ENCODE data around the gene C1QL1.

DNA sequence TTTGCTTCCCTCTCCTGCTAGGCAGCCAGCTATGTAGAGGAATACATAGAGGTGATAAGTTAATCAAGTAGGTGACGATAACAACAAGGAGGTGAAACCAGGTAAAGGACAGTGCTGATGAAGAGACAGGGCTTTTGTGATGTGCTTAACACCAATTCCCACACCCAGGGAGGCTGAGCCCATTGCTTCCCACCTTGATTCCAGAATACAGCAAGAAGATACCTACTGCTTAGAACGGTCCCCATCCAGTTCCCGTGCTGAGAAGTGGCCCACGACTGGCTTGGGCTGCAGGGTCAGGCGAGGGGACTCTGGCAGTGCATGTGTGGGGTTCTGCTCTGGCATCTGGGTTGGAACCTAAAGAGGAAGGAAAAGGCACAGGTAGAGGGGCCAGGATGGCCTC, 36.7 kb downstream of the C1QL1 start:
- no peak for TF ChIP-seq HDAC2 (IDR thresholded peaks at IDR 0.05)
- TF ChIP-seq CREM (IDR thresholded peaks at IDR 0.05; ENCODE audit: low read depth), result no peak
- TF ChIP-seq, protein P1, sequence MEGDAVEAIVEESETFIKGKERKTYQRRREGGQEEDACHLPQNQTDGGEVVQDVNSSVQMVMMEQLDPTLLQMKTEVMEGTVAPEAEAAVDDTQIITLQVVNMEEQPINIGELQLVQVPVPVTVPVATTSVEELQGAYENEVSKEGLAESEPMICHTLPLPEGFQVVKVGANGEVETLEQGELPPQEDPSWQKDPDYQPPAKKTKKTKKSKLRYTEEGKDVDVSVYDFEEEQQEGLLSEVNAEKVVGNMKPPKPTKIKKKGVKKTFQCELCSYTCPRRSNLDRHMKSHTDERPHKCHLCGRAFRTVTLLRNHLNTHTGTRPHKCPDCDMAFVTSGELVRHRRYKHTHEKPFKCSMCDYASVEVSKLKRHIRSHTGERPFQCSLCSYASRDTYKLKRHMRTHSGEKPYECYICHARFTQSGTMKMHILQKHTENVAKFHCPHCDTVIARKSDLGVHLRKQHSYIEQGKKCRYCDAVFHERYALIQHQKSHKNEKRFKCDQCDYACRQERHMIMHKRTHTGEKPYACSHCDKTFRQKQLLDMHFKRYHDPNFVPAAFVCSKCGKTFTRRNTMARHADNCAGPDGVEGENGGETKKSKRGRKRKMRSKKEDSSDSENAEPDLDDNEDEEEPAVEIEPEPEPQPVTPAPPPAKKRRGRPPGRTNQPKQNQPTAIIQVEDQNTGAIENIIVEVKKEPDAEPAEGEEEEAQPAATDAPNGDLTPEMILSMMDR (IDR thresholded peaks at IDR 0.05 in 2 of 3, conservative IDR thresholded peaks at IDR 0.05 in 1 of 3; ENCODE audit: insufficient read depth in 2 of 3, low read depth in 1 of 3, low read length in 3 of 3), result no peak
- no peak for TF ChIP-seq CEBPB (tag; IDR thresholded peaks at IDR 0.05)
- no peak for TF ChIP-seq POLR2AphosphoS5 (IDR thresholded peaks at IDR 0.05; ENCODE audit: control insufficient read depth, insufficient read depth, low read depth, low read length)
- no peak for TF ChIP-seq CHD1 (IDR thresholded peaks at IDR 0.05; ENCODE audit: low read length)
- no peak for TF ChIP-seq ZSCAN29 (IDR thresholded peaks at IDR 0.05)

Data from K562 (cell line).